IMR-90 (cell line): ENCODE data around the gene ATP1A4.

ENCODE experiments used
- CEBPB ChIP-seq: IDR thresholded peaks from 2 replicates; pipeline ENCODE4 v1.6.1; 2012; ENCODE audit warnings: low read depth, low read length, improper control_type of control experiment
- CHD1 ChIP-seq: IDR thresholded peaks from 2 replicates; pipeline ENCODE4 v1.6.1; 2012; ENCODE audit warnings: low read depth, low read length, improper control_type of control experiment
- ELK1 ChIP-seq: fragments of 150-350 bp; IDR thresholded peaks from 2 replicates; pipeline ENCODE4 v1.6.1; 2016; ENCODE audit warnings: low read depth, mild to moderate bottlenecking, low read length, moderate library complexity, borderline replicate concordance
- MAZ ChIP-seq: IDR thresholded peaks from 2 replicates; pipeline ENCODE4 v1.6.1; 2012; ENCODE audit warnings: low read depth, mild to moderate bottlenecking, low read length, improper control_type of control experiment, moderate library complexity, borderline replicate concordance
- MXI1 ChIP-seq: IDR thresholded peaks from 2 replicates; pipeline ENCODE4 v1.6.1; 2012; ENCODE audit warnings: low read depth, mild to moderate bottlenecking, low read length, moderate library complexity, borderline replicate concordance
- NFE2L2 ChIP-seq: fragments of 150-350 bp; IDR thresholded peaks from 2 replicates; pipeline ENCODE4 v1.6.1; 2016; ENCODE audit warnings: low read depth, mild to moderate bottlenecking, low read length
- RCOR1 ChIP-seq: IDR thresholded peaks from 2 replicates; pipeline ENCODE4 v1.6.1; 2012; ENCODE audit warnings: mild to moderate bottlenecking, low read length, improper control_type of control experiment; ENCODE audit not compliant: insufficient replicate concordance
- SMC3 ChIP-seq: fragments of 150-350 bp; IDR thresholded peaks from 2 replicates; pipeline ENCODE4 v1.6.1; 2016; ENCODE audit warnings: low read depth, mild to moderate bottlenecking, antibody characterized with exemption, low read length, moderate library complexity
- TF ChIP-seq, protein P1 (sequence below): conservative IDR thresholded peaks from 2 replicates; pipeline ENCODE4 v1.5.1; 2012; ENCODE audit warnings: mild to moderate bottlenecking, low read depth, low read length, improper control_type of control experiment

- TF ChIP-seq, protein P1, sequence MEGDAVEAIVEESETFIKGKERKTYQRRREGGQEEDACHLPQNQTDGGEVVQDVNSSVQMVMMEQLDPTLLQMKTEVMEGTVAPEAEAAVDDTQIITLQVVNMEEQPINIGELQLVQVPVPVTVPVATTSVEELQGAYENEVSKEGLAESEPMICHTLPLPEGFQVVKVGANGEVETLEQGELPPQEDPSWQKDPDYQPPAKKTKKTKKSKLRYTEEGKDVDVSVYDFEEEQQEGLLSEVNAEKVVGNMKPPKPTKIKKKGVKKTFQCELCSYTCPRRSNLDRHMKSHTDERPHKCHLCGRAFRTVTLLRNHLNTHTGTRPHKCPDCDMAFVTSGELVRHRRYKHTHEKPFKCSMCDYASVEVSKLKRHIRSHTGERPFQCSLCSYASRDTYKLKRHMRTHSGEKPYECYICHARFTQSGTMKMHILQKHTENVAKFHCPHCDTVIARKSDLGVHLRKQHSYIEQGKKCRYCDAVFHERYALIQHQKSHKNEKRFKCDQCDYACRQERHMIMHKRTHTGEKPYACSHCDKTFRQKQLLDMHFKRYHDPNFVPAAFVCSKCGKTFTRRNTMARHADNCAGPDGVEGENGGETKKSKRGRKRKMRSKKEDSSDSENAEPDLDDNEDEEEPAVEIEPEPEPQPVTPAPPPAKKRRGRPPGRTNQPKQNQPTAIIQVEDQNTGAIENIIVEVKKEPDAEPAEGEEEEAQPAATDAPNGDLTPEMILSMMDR, result no peak
- TF ChIP-seq SMC3 (no peak), MXI1 (no peak), NFE2L2 (no peak), MAZ (no peak), ELK1 (no peak), RCOR1 (no peak), CHD1 (no peak), CEBPB (no peak)
These were observed 11.5 kb downstream of the ATP1A4 start for GRCh38 chr1:160162931-160163330.
